HG02884 (cell line): ENCODE results near the gene FEM1B.

ENCODE experiments used
- ATAC-seq: cut with Tn5 transposase; IDR thresholded peaks from one replicate; pipeline ENCODE4 v1.9.1; 2021; ENCODE audit warnings: mild to moderate bottlenecking, moderate library complexity; ENCODE audit not compliant: unreplicated experiment

The FEM1B gene

GRCh38 chr15:68258692-68259091 is 18.9 kb upstream of the FEM1B start:
- no peak for ATAC-seq

- no peak for ATAC-seq
Measured at GRCh38 chr15:68259883-68260282, 17.7 kb upstream of the FEM1B start.

- ATAC-seq: no peak
Measured at GRCh38 chr15:68261241-68261640, 16.3 kb upstream of the FEM1B start.

GRCh38 chr15:68261980-68262379 is 15.6 kb upstream of the FEM1B start:
- ATAC-seq: no peak

GRCh38 chr15:68262514-68263356 is 14.8 kb upstream of the FEM1B start:
- ATAC-seq: no peak

- no peak for ATAC-seq
Measured at GRCh38 chr15:68264282-68264681, 13.3 kb upstream of the FEM1B start.

GRCh38 chr15:68265081-68265480 is 12.5 kb upstream of the FEM1B start:
- ATAC-seq: no peak

GRCh38 chr15:68265674-68266073 is 11.9 kb upstream of the FEM1B start:
- ATAC-seq: no peak

GRCh38 chr15:68268405-68268804 is 9.1 kb upstream of the FEM1B start:
- ATAC-seq: no peak

- ATAC-seq: no peak
Measured at GRCh38 chr15:68271854-68272471, 5.6 kb upstream of the FEM1B start.

- ATAC-seq: no peak
Measured at GRCh38 chr15:68272721-68273271, 4.7 kb upstream of the FEM1B start.

- no peak for ATAC-seq
Measured at GRCh38 chr15:68274201-68274848, 3.2 kb upstream of the FEM1B start.

- ATAC-seq: no peak
Measured at GRCh38 chr15:68275165-68275746, 2.3 kb upstream of the FEM1B start.

- no peak for ATAC-seq
Measured at GRCh38 chr15:68276668-68277067, 877 bp upstream of the FEM1B start.

- peak; percentile 10 for ATAC-seq
Measured at GRCh38 chr15:68277131-68277602, 378 bp upstream of the FEM1B start.

GRCh38 chr15:68278345-68278594 is 725 bp downstream of the FEM1B start:
- ATAC-seq: peak; percentile 49

GRCh38 chr15:68278595-68279405 is 1.3 kb downstream of the FEM1B start:
- ATAC-seq: no peak

GRCh38 chr15:68279779-68280753 is 2.5 kb downstream of the FEM1B start:
- ATAC-seq: no peak

- no peak for ATAC-seq
Measured at GRCh38 chr15:68281008-68281407, 3.5 kb downstream of the FEM1B start.
